ENCODE measurements around the gene CACTIN. TPM values are rescaled to one million over a fixed set of nuclear protein-coding genes. Genes with fewer than 3 reads are reported as not detected.

CACTIN gene
- total RNA-seq, 2 experiments from 2014 or later, result 25.8 to 25.9 TPM

DNA sequence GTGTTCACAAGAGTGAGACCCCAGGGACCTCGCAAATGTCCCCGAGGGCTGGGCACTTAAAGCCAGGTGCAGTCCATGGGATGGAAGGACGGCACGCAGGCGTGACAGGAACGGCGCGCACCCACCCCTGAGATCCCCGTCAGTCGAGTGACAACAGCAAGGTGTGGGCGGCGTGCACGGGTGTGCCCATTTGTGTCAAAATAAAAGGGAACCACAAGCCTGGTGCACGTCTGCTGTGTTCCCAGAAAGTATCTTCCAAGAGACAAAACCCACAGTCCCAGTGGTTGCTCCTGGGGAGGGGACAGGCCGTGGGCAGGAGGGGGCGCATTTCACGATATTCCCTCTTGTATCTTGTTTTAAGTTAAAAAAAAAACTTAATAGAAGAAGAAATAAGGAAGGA, 15.7 kb upstream of the CACTIN start:
- H3K9me3 ChIP-seq (ENCODE audit: control insufficient read depth in 1 of 2, insufficient read depth in 1 of 2, low read length in 2 of 2), result no peaks in the 10 kb centered on the region
- H3K27me3 ChIP-seq (ENCODE audit: control insufficient read depth in 1 of 2, insufficient read depth in 2 of 2, low read length in 2 of 2), result no peaks in the 10 kb centered on the region
- ChIA-PET CTCF (no interaction called here), POLR2A (no interaction called here)
- DNase-seq (no peak), ATAC-seq (ENCODE audit: poor library complexity) (no peak)
- peaks cover 31% of the 10 kb centered on the region for H3K36me3 ChIP-seq (ENCODE audit: insufficient read depth, low read length)
- Mint-ChIP-seq H3K36me3 (ENCODE audit: low read depth) (peaks cover 22% of the 10 kb centered on the region), H3K4me3 (no peak overlapping the region), H3K9me3 (no peaks in the 10 kb centered on the region), H3K4me1 (ENCODE audit: low read depth) (no peaks in the 10 kb centered on the region), H3K27me3 (no peaks in the 10 kb centered on the region), H3K27ac (no peak overlapping the region)
- no peaks in the 10 kb centered on the region for H3K4me1 ChIP-seq (ENCODE audit: insufficient read depth, low read length)
- H3K4me3 ChIP-seq (ENCODE audit: low read length), result no peak overlapping the region
- TF ChIP-seq CTCF (IDR thresholded peaks at IDR 0.05), result no peak
- intact Hi-C loops (cut with DNase I, micrococcal nuclease), result no loop called here
- no peak overlapping the region for H3K27ac ChIP-seq (ENCODE audit: low read depth in 1 of 2, low read length in 2 of 2)

GRCh38 chr19:3641515-3642269, 15.1 kb upstream of the CACTIN start:
- peaks cover 33% of the 10 kb centered on the region for H3K36me3 ChIP-seq (ENCODE audit: insufficient read depth, low read length)
- POLR2A ChIA-PET, result no interaction called here
- H3K27ac Mint-ChIP-seq, result no peak overlapping the region

DNA sequence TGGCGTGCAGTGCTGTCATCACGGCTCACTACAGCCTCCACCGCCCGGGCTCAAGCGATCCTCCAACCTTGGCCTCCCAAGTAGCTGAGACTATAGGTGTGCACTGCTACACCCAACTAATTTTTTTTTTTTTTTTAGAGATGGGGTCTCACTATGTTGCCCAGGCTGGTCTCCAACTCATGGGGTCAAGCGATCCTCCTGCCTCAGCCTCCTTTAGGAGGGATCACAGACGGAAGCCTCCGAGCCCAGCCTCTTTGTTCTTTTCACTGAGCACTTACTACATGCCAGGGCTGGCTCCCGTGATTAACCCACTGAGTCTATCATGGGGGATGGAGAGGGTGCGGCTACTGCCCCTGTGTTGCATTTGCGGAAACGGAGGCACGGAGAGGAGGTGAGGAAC, 12.9 kb upstream of the CACTIN start:
- DNase-seq (no peak), ATAC-seq (ENCODE audit: poor library complexity) (no peak)
- Histone ChIP-seq H3K9me3 (ENCODE audit: control insufficient read depth in 1 of 2, insufficient read depth in 1 of 2, low read length in 2 of 2) (no peaks in the 10 kb centered on the region), H3K4me1 (ENCODE audit: insufficient read depth, low read length) (no peaks in the 10 kb centered on the region), H3K27ac (ENCODE audit: low read depth in 1 of 2, low read length in 2 of 2) (no peak overlapping the region), H3K4me3 (ENCODE audit: low read length) (no peak overlapping the region), H3K36me3 (ENCODE audit: insufficient read depth, low read length) (peaks cover 23% of the 10 kb centered on the region), H3K27me3 (ENCODE audit: control insufficient read depth in 1 of 2, insufficient read depth in 2 of 2, low read length in 2 of 2) (no peaks in the 10 kb centered on the region)
- Mint-ChIP-seq H3K9me3 (no peaks in the 10 kb centered on the region), H3K36me3 (ENCODE audit: low read depth) (peaks cover 22% of the 10 kb centered on the region), H3K27me3 (no peaks in the 10 kb centered on the region), H3K4me1 (ENCODE audit: low read depth) (no peaks in the 10 kb centered on the region), H3K4me3 (no peak overlapping the region), H3K27ac (no peak overlapping the region)
- TF ChIP-seq CTCF (IDR thresholded peaks at IDR 0.05), result no peak
- POLR2A ChIA-PET, result no interaction called here
- CTCF ChIA-PET, result no interaction called here
- intact Hi-C loops (cut with DNase I, micrococcal nuclease), result no loop called here

More at GRCh38 chr19:3641515-3642269, 15.1 kb upstream of the CACTIN start:
- H3K27ac ChIP-seq (ENCODE audit: low read depth in 1 of 2, low read length in 2 of 2), result no peak overlapping the region
- no peak for TF ChIP-seq CTCF (IDR thresholded peaks at IDR 0.05)
- no peaks in the 10 kb centered on the region for H3K27me3 ChIP-seq (ENCODE audit: control insufficient read depth in 1 of 2, insufficient read depth in 2 of 2, low read length in 2 of 2)
- H3K27me3 Mint-ChIP-seq, result no peaks in the 10 kb centered on the region
- H3K4me3 ChIP-seq (ENCODE audit: low read length), result no peak overlapping the region
- H3K9me3 ChIP-seq (ENCODE audit: control insufficient read depth in 1 of 2, insufficient read depth in 1 of 2, low read length in 2 of 2), result no peaks in the 10 kb centered on the region
- H3K4me1 Mint-ChIP-seq (ENCODE audit: low read depth), result no peaks in the 10 kb centered on the region
- ATAC-seq (ENCODE audit: poor library complexity) (no peak), DNase-seq (no peak)
- no peaks in the 10 kb centered on the region for H3K4me1 ChIP-seq (ENCODE audit: insufficient read depth, low read length)
- no peak overlapping the region for H3K4me3 Mint-ChIP-seq
- H3K36me3 Mint-ChIP-seq (ENCODE audit: low read depth), result peaks cover 22% of the 10 kb centered on the region
- CTCF ChIA-PET, result no interaction called here
- H3K9me3 Mint-ChIP-seq, result no peaks in the 10 kb centered on the region
- intact Hi-C loops (cut with DNase I, micrococcal nuclease), result no loop called here
